ENCODE data around the gene DCHS1.

DCHS1 gene

GRCh38 chr11:6628526-6628925 is 27.1 kb downstream of the DCHS1 start:
- DNase-seq (ENCODE audit: low spot score) = no peak

- no peak for DNase-seq (ENCODE audit: low spot score)
Observed at GRCh38 chr11:6627762-6628241, 27.8 kb downstream of the DCHS1 start.

- DNase-seq (ENCODE audit: low spot score) = no peak
Observed at GRCh38 chr11:6626971-6627761, 28.4 kb downstream of the DCHS1 start.

- no peak for DNase-seq (ENCODE audit: low spot score)
Observed at GRCh38 chr11:6625832-6626420, 29.7 kb downstream of the DCHS1 start.

GRCh38 chr11:6625156-6625831 is 30.3 kb downstream of the DCHS1 start:
- DNase-seq (ENCODE audit: low spot score) = no peak

- DNase-seq (ENCODE audit: low spot score) = no peak
Observed at GRCh38 chr11:6623391-6624363, 31.9 kb downstream of the DCHS1 start.

- DNase-seq (ENCODE audit: low spot score) = no peak
Observed at GRCh38 chr11:6622261-6623171, 33.1 kb downstream of the DCHS1 start.

- no peak for DNase-seq (ENCODE audit: low spot score)
Observed at GRCh38 chr11:6621711-6622211, 33.8 kb downstream of the DCHS1 start.

- DNase-seq (ENCODE audit: low spot score) = no peak
Observed at GRCh38 chr11:6620636-6621035, 35.0 kb downstream of the DCHS1 start.

GRCh38 chr11:6619004-6619745 is 36.4 kb downstream of the DCHS1 start, which contains the start of gene TPP1:
TSS of gene TPP1 (minus strand) at chr11:6619422. CDS start at chr11:6619400, 22 bp downstream.
- DNase-seq (ENCODE audit: low spot score) = peak; percentile 95

GRCh38 chr11:6618117-6619003 is 37.2 kb downstream of the DCHS1 start:
- DNase-seq (ENCODE audit: low spot score) = no peak

- no peak for DNase-seq (ENCODE audit: low spot score)
Observed at GRCh38 chr11:6617315-6617781, 38.3 kb downstream of the DCHS1 start.

- no peak for DNase-seq (ENCODE audit: low spot score)
Observed at GRCh38 chr11:6616596-6617250, 38.9 kb downstream of the DCHS1 start.

- DNase-seq (ENCODE audit: low spot score) = no peak
Observed at GRCh38 chr11:6615882-6616585, 39.6 kb downstream of the DCHS1 start.

GRCh38 chr11:6615046-6615445 is 40.6 kb downstream of the DCHS1 start:
- DNase-seq (ENCODE audit: low spot score) = no peak

- DNase-seq (ENCODE audit: low spot score) = no peak
Observed at GRCh38 chr11:6614446-6614845, 41.2 kb downstream of the DCHS1 start.

- no peak for DNase-seq (ENCODE audit: low spot score)
Observed at GRCh38 chr11:6613496-6613895, 42.1 kb downstream of the DCHS1 start.

Measured in SK-N-DZ (cell line).